RWPE1 (cell line): ENCODE measurements around the gene CORO2B.

Experiments
- CTCF ChIA-PET: fragments of 350-600 bp; sonication (Branson Sonifier 250); formaldehyde crosslinking; extraction: SDS; loops from one replicate; lab custom pipeline; 2021; lab: Yijun Ruan, JAX
- POLR2A ChIA-PET: fragments of 400-600 bp; formaldehyde crosslinking; extraction: SDS; loops from one replicate; lab custom pipeline; 2020; ENCODE audit warnings: antibody characterized with exemption; ENCODE audit not compliant: low non-redundant PET; lab: Yijun Ruan, JAX
- DNase-seq: peaks from one replicate; pipeline ENCODE4 v3.0.0; 2012; ENCODE audit warnings: low spot score
- H3K27ac ChIP-seq: fragments of 450-650 bp; 2 replicates; pipeline ENCODE4 v1.5.1; 2017
- CTCF ChIP-seq: fragments of 450-650 bp; conservative IDR thresholded peaks from 2 replicates; pipeline ENCODE4 v1.5.1; 2017; ENCODE audit warnings: low read depth, mild to moderate bottlenecking

CORO2B gene

GRCh38 chr15:68775671-68776476 is 197.1 kb downstream of the CORO2B start:
- no peak for TF ChIP-seq CTCF
- ChIA-PET POLR2A (no interaction called here), CTCF (no interaction called here)
- DNase-seq = no peak
- H3K27ac ChIP-seq = no peak overlapping the region

- CTCF ChIA-PET = no interaction called here
- POLR2A ChIA-PET = no interaction called here
- no peak overlapping the region for H3K27ac ChIP-seq
- no peak for DNase-seq
- TF ChIP-seq CTCF = no peak
These were observed 197.9 kb downstream of the CORO2B start for GRCh38 chr15:68776477-68777270.
